GM12892 (cell line): ENCODE results near the gene CYTL1.

Experiments used
- POLR2A ChIP-seq: IDR thresholded peaks from 2 replicates; pipeline ENCODE4 v1.6.1; 2011; ENCODE audit warnings: low read depth, low read length, control low read depth
- POLR2AphosphoS5 ChIP-seq: IDR thresholded peaks from 2 replicates; pipeline ENCODE4 v1.6.1; 2011; ENCODE audit warnings: low read depth, low read length, control low read depth

DNA sequence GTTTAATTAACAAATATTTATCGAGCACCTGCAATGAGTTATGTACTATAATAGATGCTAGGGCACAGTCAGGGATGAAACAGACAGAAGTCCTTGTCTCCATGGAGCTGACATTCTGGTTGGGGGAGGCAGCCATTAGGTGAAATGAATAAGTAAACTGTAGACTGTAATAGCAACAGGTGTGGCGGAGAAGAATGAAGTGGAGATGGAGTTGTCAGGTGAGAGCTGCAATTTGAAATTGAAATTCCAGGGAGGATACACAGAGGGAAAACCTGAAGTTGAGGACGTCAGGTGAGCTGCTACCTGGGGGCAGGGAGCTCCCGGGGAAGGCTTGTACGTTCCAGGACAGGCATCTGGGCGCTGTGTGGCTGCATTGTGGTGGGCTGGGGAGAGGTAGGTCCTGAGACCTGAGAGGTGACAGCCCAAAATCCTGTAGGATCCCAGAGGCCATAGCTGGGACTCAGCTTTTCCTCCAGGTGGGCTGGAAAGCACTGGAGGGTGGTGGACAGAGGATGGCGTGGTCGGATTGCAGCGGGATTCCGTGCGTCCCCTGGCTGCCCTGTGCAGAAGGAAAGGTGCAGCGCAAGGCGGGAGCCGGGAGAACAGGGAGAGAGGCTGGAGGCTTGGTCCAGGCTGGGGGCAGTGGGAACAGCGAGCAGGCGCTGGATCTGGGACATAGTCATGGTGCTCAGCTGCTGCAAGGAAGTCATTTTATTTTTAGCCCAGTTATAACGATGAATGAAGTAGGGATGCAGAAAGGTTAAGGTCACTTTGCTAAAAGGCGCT lies 24.8 kb downstream of the CYTL1 start:
- TF ChIP-seq POLR2AphosphoS5 (no peak), POLR2A (no peak)
